CD4-positive, CD25-positive, alpha-beta regulatory T cell (primary cell): ENCODE data around the gene VTA1. TPM values are rescaled to one million over a fixed set of nuclear protein-coding genes. Genes with fewer than 3 reads are reported as not detected.
A peak's percentile ranks its signal among the peaks of the same experiment; 100 is the strongest.
"Not testable (repeated sequence)": the region's sequence is repeated elsewhere in the genome, so short reads cannot be mapped to it uniquely, and the experiment has no call there.

Source experiments
- ATAC-seq, 2 donors: fragments of 150-1000 bp; cut with Tn5 transposase; one replicate each; pipeline ENCODE4 v1.10.0; 2021; ENCODE audit warnings: low read depth in 2 of 2, moderate number of reproducible peaks in 2 of 2, moderate library complexity in 1 of 2
- DNase-seq, 3 donors: peaks; one replicate each; pipeline versions ENCODE4 v3.0.0 to v3.0.0-alpha.2; 2012 to 2022; ENCODE audit warnings: mixed read lengths in 1 of 3
- H3K27ac ChIP-seq: one replicate; pipeline ENCODE4 v1.7.0; 2013; ENCODE audit warnings: mild to moderate bottlenecking, low read length; ENCODE audit not compliant: insufficient read depth, poor library complexity, severe bottlenecking
- H3K27me3 ChIP-seq: one replicate; pipeline ENCODE4 v1.7.0; 2013; ENCODE audit warnings: low read length; ENCODE audit not compliant: control insufficient read depth, insufficient read depth
- H3K36me3 ChIP-seq: one replicate; pipeline ENCODE4 v1.7.0; 2013; ENCODE audit warnings: mild to moderate bottlenecking, low read length, moderate library complexity; ENCODE audit not compliant: control insufficient read depth, insufficient read depth
- H3K4me1 ChIP-seq: 2 replicates; pipeline ENCODE4 v1.7.0; 2013; ENCODE audit warnings: mild to moderate bottlenecking, low read length; ENCODE audit not compliant: insufficient read depth, control insufficient read depth, poor library complexity, severe bottlenecking
- H3K4me3 ChIP-seq: one replicate; pipeline ENCODE4 v1.7.0; 2013; ENCODE audit warnings: low read depth, mild to moderate bottlenecking, low read length, moderate library complexity
- H3K9me3 ChIP-seq, 2 experiments: 1 replicate in 1 of 2; 2 replicates in 1 of 2; pipeline ENCODE4 v1.7.0; 2013; ENCODE audit warnings: low read length in 2 of 2, mild to moderate bottlenecking in 1 of 2, moderate library complexity in 1 of 2; ENCODE audit not compliant: control insufficient read depth in 2 of 2
- H3K27ac Mint-ChIP-seq, 3 donors: one replicate each; pipeline ENCODE4 v1.8.0; 2020 to 2022; ENCODE audit warnings: mild to moderate bottlenecking in 3 of 3, mixed read lengths in 3 of 3, moderate library complexity in 2 of 3
- H3K27me3 Mint-ChIP-seq: one replicate; pipeline ENCODE4 v1.8.0; 2022; ENCODE audit warnings: mild to moderate bottlenecking, mixed read lengths
- H3K36me3 Mint-ChIP-seq: one replicate; pipeline ENCODE4 v1.8.0; 2020; ENCODE audit warnings: mixed read lengths
- H3K4me1 Mint-ChIP-seq, 4 donors: one replicate each; pipeline ENCODE4 v1.8.0; 2020 to 2022; ENCODE audit warnings: mixed read lengths in 4 of 4, mild to moderate bottlenecking in 1 of 4
- H3K4me3 Mint-ChIP-seq, 4 donors: one replicate each; pipeline ENCODE4 v1.8.0; 2020 to 2022; ENCODE audit warnings: mild to moderate bottlenecking in 4 of 4, mixed read lengths in 4 of 4, moderate library complexity in 3 of 4
- H3K9me3 Mint-ChIP-seq, 7 donors: one replicate each; pipeline ENCODE4 v1.8.0; 2020 to 2022; ENCODE audit warnings: mixed read lengths in 7 of 7, mild to moderate bottlenecking in 3 of 7, moderate library complexity in 2 of 7
- polyA plus RNA-seq, 4 donors: library from polyadenylated mRNA; unstranded; fragments of 300-500 nt; fragmentation: Illumina TruSeq; gene quantifications; one replicate each; pipeline ENCODE4 v1.2.3, GENCODE V29; 2021
- total RNA-seq: library from RNA; stranded (reverse); gene quantifications from one replicate; pipeline ENCODE4 v1.2.3, GENCODE V29; 2022

Gene VTA1
- total and polyA plus RNA-seq, 5 donors from 2014 or later = 20.1 to 90.0 (median 77.5) TPM

- Mint-ChIP-seq H3K4me1 (peaks cover 55 to 79% (median 66%) of the 10 kb centered on the region in 4 donors), H3K27me3 (no peaks in the 10 kb centered on the region), H3K9me3 (no peaks in the 10 kb centered on the region), H3K27ac (no peak overlapping the region), H3K4me3 (no peak overlapping the region), H3K36me3 (peaks cover 11% of the 10 kb centered on the region)
- DNase-seq (no peak), ATAC-seq (no peak)
- Histone ChIP-seq H3K4me3 (no peak overlapping the region), H3K27me3 (no peaks in the 10 kb centered on the region), H3K9me3 (no peaks in the 10 kb centered on the region), H3K27ac (no peak overlapping the region), H3K36me3 (no peaks in the 10 kb centered on the region), H3K4me1 (no peaks in the 10 kb centered on the region)
These were observed 8.0 kb downstream of the VTA1 start for GRCh38 chr6:142155091-142155490.

- Mint-ChIP-seq H3K36me3 (peaks cover 5% of the 10 kb centered on the region), H3K27me3 (no peaks in the 10 kb centered on the region), H3K27ac (peak overlapping the region; percentile 13 to 51 (median 23)), H3K9me3 (no peaks in the 10 kb centered on the region), H3K4me3 (peak overlapping the region in 1 of 4 donors; percentile 3), H3K4me1 (peaks cover 49 to 75% (median 63%) of the 10 kb centered on the region in 4 donors)
- Histone ChIP-seq H3K9me3 (no peaks in the 10 kb centered on the region), H3K4me3 (peak overlapping the region; percentile 30), H3K27me3 (no peaks in the 10 kb centered on the region), H3K36me3 (no peaks in the 10 kb centered on the region), H3K4me1 (no peaks in the 10 kb centered on the region), H3K27ac (no peak overlapping the region)
- ATAC-seq = peak in 1 of 2 donors; percentile 34
- DNase-seq = peak in 2 of 3 donors; percentile 32 to 34
These were observed 9.1 kb downstream of the VTA1 start for GRCh38 chr6:142155895-142156757.

GRCh38 chr6:142156758-142157068 lies 9.7 kb downstream of the VTA1 start:
- H3K36me3 ChIP-seq, H3K27me3 Mint-ChIP-seq, DNase-seq, H3K4me1 ChIP-seq, H3K4me3 ChIP-seq, H3K9me3 ChIP-seq, H3K27ac ChIP-seq, H3K9me3 Mint-ChIP-seq, H3K36me3 Mint-ChIP-seq, ATAC-seq, H3K27me3 ChIP-seq: not testable (repeated sequence)
- Mint-ChIP-seq H3K4me3 (peak overlapping the region in 1 of 4 donors; percentile 3), H3K27ac (peak overlapping the region in 2 of 3 donors; percentile 13 to 51), H3K4me1 (peaks cover 48 to 71% (median 62%) of the 10 kb centered on the region in 4 donors)

GRCh38 chr6:142162780-142163179 lies 15.7 kb downstream of the VTA1 start:
- H3K4me3 Mint-ChIP-seq = no peak overlapping the region
- H3K36me3 Mint-ChIP-seq = peaks cover 18% of the 10 kb centered on the region
- Histone ChIP-seq H3K4me1 (no peaks in the 10 kb centered on the region), H3K27me3 (no peaks in the 10 kb centered on the region), H3K9me3 (no peaks in the 10 kb centered on the region), H3K27ac (no peak overlapping the region), H3K36me3 (peaks cover 17% of the 10 kb centered on the region), H3K4me3 (no peak overlapping the region)
- H3K9me3 Mint-ChIP-seq = no peaks in the 10 kb centered on the region
- H3K27ac Mint-ChIP-seq = peak overlapping the region in 1 of 3 donors; percentile 46
- peaks cover 40 to 52% (median 42%) of the 10 kb centered on the region in 4 donors for H3K4me1 Mint-ChIP-seq
- ATAC-seq (no peak), DNase-seq (no peak)
- no peaks in the 10 kb centered on the region for H3K27me3 Mint-ChIP-seq

- no peaks in the 10 kb centered on the region for H3K27me3 ChIP-seq
These were observed 18.2 kb downstream of the VTA1 start for GRCh38 chr6:142165227-142165626.

GRCh38 chr6:142167071-142167470 lies 20.0 kb downstream of the VTA1 start:
- ATAC-seq (no peak), DNase-seq (no peak)
- no peak overlapping the region for H3K27ac ChIP-seq
- no peaks in the 10 kb centered on the region for H3K4me1 ChIP-seq
- Mint-ChIP-seq H3K27me3 (no peaks in the 10 kb centered on the region), H3K27ac (no peak overlapping the region), H3K4me1 (peaks cover 25 to 35% (median 27%) of the 10 kb centered on the region in 4 donors), H3K9me3 (no peaks in the 10 kb centered on the region), H3K4me3 (no peak overlapping the region), H3K36me3 (peaks cover 29% of the 10 kb centered on the region)
- H3K36me3 ChIP-seq = peaks cover 49% of the 10 kb centered on the region
- no peak overlapping the region for H3K4me3 ChIP-seq
- H3K27me3 ChIP-seq = no peaks in the 10 kb centered on the region
- H3K9me3 ChIP-seq = no peaks in the 10 kb centered on the region

More at GRCh38 chr6:142165227-142165626, 18.2 kb downstream of the VTA1 start:
- no peak overlapping the region for H3K27ac ChIP-seq
- no peaks in the 10 kb centered on the region for H3K4me1 ChIP-seq
- Mint-ChIP-seq H3K36me3 (peaks cover 28% of the 10 kb centered on the region), H3K27ac (peak overlapping the region in 2 of 3 donors; percentile 55 to 85), H3K4me1 (peaks cover 27 to 41% (median 39%) of the 10 kb centered on the region in 4 donors), H3K4me3 (no peak overlapping the region), H3K9me3 (no peaks in the 10 kb centered on the region), H3K27me3 (no peaks in the 10 kb centered on the region)
- DNase-seq (no peak), ATAC-seq (no peak)
- H3K4me3 ChIP-seq = no peak overlapping the region
- H3K36me3 ChIP-seq = peaks cover 33% of the 10 kb centered on the region
- no peaks in the 10 kb centered on the region for H3K9me3 ChIP-seq

- ATAC-seq (no peak), DNase-seq (no peak)
- H3K4me3 Mint-ChIP-seq = no peak overlapping the region
- H3K27ac Mint-ChIP-seq = no peak overlapping the region
- Histone ChIP-seq H3K27ac (no peak overlapping the region), H3K27me3 (no peaks in the 10 kb centered on the region), H3K4me3 (no peak overlapping the region), H3K4me1 (no peaks in the 10 kb centered on the region), H3K36me3 (peaks cover 52% of the 10 kb centered on the region), H3K9me3 (no peaks in the 10 kb centered on the region)
- no peaks in the 10 kb centered on the region for H3K9me3 Mint-ChIP-seq
- peaks cover 30% of the 10 kb centered on the region for H3K36me3 Mint-ChIP-seq
- H3K27me3 Mint-ChIP-seq = no peaks in the 10 kb centered on the region
- H3K4me1 Mint-ChIP-seq = peaks cover 21 to 31% (median 24%) of the 10 kb centered on the region in 4 donors
These were observed 20.4 kb downstream of the VTA1 start for GRCh38 chr6:142167486-142167885.

- H3K27me3 Mint-ChIP-seq = no peaks in the 10 kb centered on the region
- Histone ChIP-seq H3K27ac (no peak overlapping the region), H3K36me3 (peaks cover 80% of the 10 kb centered on the region), H3K9me3 (no peaks in the 10 kb centered on the region), H3K4me1 (no peaks in the 10 kb centered on the region), H3K4me3 (no peak overlapping the region), H3K27me3 (no peaks in the 10 kb centered on the region)
- DNase-seq (no peak), ATAC-seq (no peak)
- no peak overlapping the region for H3K4me3 Mint-ChIP-seq
- peaks cover 62% of the 10 kb centered on the region for H3K36me3 Mint-ChIP-seq
- no peak overlapping the region for H3K27ac Mint-ChIP-seq
- H3K4me1 Mint-ChIP-seq = peaks cover 3 to 22% (median 7%) of the 10 kb centered on the region in 4 donors
- peaks cover 0 to 3% (median 0%) of the 10 kb centered on the region in 7 donors for H3K9me3 Mint-ChIP-seq
These were observed 24.3 kb downstream of the VTA1 start for GRCh38 chr6:142171351-142171750.
